Fibroblast of lung (primary cell): ENCODE measurements around the gene CCNY. TPM values are rescaled to one million over a fixed set of nuclear protein-coding genes. Genes with fewer than 3 reads are reported as not detected.
"Not testable (repeated sequence)": the region's sequence is repeated elsewhere in the genome, so short reads cannot be mapped to it uniquely, and the experiment has no call there.

Source experiments
- DNase-seq, 2 donors: peaks; one replicate each; pipeline versions ENCODE4 v3.0.0 to v3.0.0-alpha.2; 2010; ENCODE audit warnings: low read depth in 2 of 2
- H2AFZ ChIP-seq: 2 replicates; pipeline ENCODE4 v1.5.1; 2012; ENCODE audit warnings: low read length, control low read depth, inconsistent platforms
- H3K27ac ChIP-seq: 2 replicates; pipeline ENCODE4 v1.5.1; 2011; ENCODE audit warnings: low read length, control low read depth; ENCODE audit not compliant: insufficient read depth
- H3K27me3 ChIP-seq: 2 replicates; pipeline ENCODE4 v1.5.1; 2011; ENCODE audit warnings: mild to moderate bottlenecking, low read length; ENCODE audit not compliant: control insufficient read depth, insufficient read depth
- H3K36me3 ChIP-seq: 2 replicates; pipeline ENCODE4 v1.5.1; 2011; ENCODE audit warnings: low read length; ENCODE audit not compliant: control insufficient read depth, insufficient read depth
- H3K4me1 ChIP-seq: 2 replicates; pipeline ENCODE4 v1.5.1; 2011; ENCODE audit warnings: low read length; ENCODE audit not compliant: control insufficient read depth, insufficient read depth; ENCODE audit errors: extremely low read depth
- H3K4me2 ChIP-seq: 2 replicates; pipeline ENCODE4 v1.5.1; 2011; ENCODE audit warnings: low read length, control low read depth; ENCODE audit not compliant: insufficient read depth; ENCODE audit errors: extremely low read depth
- H3K4me3 ChIP-seq, 4 experiments: fragments of 200-600 bp in 1 of 4; sonication (generic) in 1 of 4; replicated peaks in 1 of 4; 2 replicates each; pipeline ENCODE4 v1.5.1; 2011 to 2016; ENCODE audit warnings: low read length in 4 of 4, low read depth in 3 of 4, mild to moderate bottlenecking in 3 of 4, control low read depth in 2 of 4, inconsistent platforms in 1 of 4, mixed read lengths in 1 of 4; ENCODE audit not compliant: insufficient read depth in 1 of 4; ENCODE audit errors: control extremely low read depth in 1 of 4
- H3K79me2 ChIP-seq: 2 replicates; pipeline ENCODE4 v1.5.1; 2012; ENCODE audit warnings: mild to moderate bottlenecking, low read length, inconsistent platforms; ENCODE audit not compliant: control insufficient read depth, insufficient read depth
- H3K9ac ChIP-seq: 2 replicates; pipeline ENCODE4 v1.5.1; 2011; ENCODE audit warnings: mild to moderate bottlenecking, low read length, control low read depth; ENCODE audit not compliant: insufficient read depth
- H3K9me3 ChIP-seq: 2 replicates; pipeline ENCODE4 v1.5.1; 2012; ENCODE audit warnings: low read depth, low read length; ENCODE audit not compliant: control insufficient read depth, insufficient read depth
- H4K20me1 ChIP-seq: 2 replicates; pipeline ENCODE4 v1.5.1; 2011; ENCODE audit warnings: low read length; ENCODE audit not compliant: control insufficient read depth, insufficient read depth; ENCODE audit errors: extremely low read depth
- EZH2 ChIP-seq: IDR thresholded peaks from 2 replicates; pipeline ENCODE4 v1.5.1; 2012; ENCODE audit warnings: low read length, control low read depth, mild to moderate bottlenecking; ENCODE audit errors: missing control alignments
- polyA plus RNA-seq, 2 donors: library from polyadenylated mRNA; depleted of rRNA in 1 of 2; stranded (reverse) in 1 of 2; unstranded in 1 of 2; fragments of >200 nt; gene quantifications; 2 replicates each; pipeline ENCODE4 v1.2.1, GENCODE V29; 2011 to 2012; ENCODE audit warnings: missing spikeins in 1 of 2
- total RNA-seq: library from RNA; depleted of rRNA; stranded (reverse); fragments of >200 nt; gene quantifications from 2 replicates; pipeline ENCODE4 v1.2.1, GENCODE V29; 2014
- TF ChIP-seq, protein P1 (sequence below), 2 donors: IDR thresholded peaks in 1 of 2; conservative IDR thresholded peaks in 1 of 2; 1 replicate in 1 of 2; 2 replicates in 1 of 2; pipeline ENCODE4 v1.5.1; 2011 to 2012; ENCODE audit warnings: low read length in 2 of 2, control low read depth in 1 of 2, inconsistent platforms in 1 of 2, low read depth in 1 of 2, mild to moderate bottlenecking in 1 of 2

CCNY gene
- total and polyA plus RNA-seq, 2 donors (not counting 1 experiment from before 2014, with no cell fraction given) = 34.7 to 66.4 TPM

DNA sequence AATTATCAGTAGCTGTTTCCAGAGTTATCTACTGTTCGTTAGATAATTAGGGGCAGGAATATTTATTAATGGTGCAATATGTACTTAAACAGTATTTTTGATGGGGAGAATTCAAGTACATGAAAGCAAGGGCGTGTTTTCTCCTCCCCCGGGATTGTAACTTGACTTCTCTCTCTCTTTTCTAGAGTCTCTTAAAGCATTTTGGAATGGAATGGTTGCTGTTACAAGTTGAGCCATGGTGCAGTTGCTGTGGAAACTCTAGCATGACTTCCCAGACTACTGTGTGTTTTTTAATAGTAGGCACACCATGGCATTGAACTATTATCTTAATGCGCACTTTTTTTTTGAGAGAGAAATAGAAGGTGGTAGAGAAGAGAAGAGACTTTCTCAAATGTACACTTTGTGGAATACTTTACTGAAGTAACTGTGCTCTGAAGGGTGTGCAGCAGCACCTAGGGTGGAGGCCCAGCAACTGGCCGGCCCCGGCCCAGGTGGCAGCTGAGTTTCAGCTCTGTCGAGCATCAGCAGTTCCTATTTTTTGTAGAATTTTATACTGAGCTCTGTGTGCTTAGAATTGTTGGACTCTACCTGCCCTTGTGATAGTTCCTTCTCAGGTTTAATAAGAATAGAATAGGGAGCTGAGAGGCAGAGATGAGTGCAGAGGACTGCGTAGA lies 64.4 kb downstream of the CCNY start:
- no peak overlapping the region for H3K4me2 ChIP-seq
- H3K9me3 ChIP-seq = no peaks in the 10 kb centered on the region
- H4K20me1 ChIP-seq = peaks cover 2% of the 10 kb centered on the region
- H3K9ac ChIP-seq = no peak overlapping the region
- no peaks in the 10 kb centered on the region for H3K27me3 ChIP-seq
- H3K36me3 ChIP-seq = no peaks in the 10 kb centered on the region
- no peak for DNase-seq
- H3K27ac ChIP-seq = no peak overlapping the region
- H3K4me3 ChIP-seq = no peak overlapping the region
- no peak for TF ChIP-seq EZH2
- TF ChIP-seq, protein P1, sequence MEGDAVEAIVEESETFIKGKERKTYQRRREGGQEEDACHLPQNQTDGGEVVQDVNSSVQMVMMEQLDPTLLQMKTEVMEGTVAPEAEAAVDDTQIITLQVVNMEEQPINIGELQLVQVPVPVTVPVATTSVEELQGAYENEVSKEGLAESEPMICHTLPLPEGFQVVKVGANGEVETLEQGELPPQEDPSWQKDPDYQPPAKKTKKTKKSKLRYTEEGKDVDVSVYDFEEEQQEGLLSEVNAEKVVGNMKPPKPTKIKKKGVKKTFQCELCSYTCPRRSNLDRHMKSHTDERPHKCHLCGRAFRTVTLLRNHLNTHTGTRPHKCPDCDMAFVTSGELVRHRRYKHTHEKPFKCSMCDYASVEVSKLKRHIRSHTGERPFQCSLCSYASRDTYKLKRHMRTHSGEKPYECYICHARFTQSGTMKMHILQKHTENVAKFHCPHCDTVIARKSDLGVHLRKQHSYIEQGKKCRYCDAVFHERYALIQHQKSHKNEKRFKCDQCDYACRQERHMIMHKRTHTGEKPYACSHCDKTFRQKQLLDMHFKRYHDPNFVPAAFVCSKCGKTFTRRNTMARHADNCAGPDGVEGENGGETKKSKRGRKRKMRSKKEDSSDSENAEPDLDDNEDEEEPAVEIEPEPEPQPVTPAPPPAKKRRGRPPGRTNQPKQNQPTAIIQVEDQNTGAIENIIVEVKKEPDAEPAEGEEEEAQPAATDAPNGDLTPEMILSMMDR (conservative IDR thresholded peaks at IDR 0.05 in 1 of 2, IDR thresholded peaks at IDR 0.05 in 1 of 2; ENCODE audit: low read depth in 1 of 2, low read length in 2 of 2) = no peak
- no peak overlapping the region for H2AFZ ChIP-seq
- H3K4me1 ChIP-seq = peaks cover 5% of the 10 kb centered on the region
- peaks cover 52% of the 10 kb centered on the region for H3K79me2 ChIP-seq

GRCh38 chr10:35403491-35403890 lies 67.2 kb downstream of the CCNY start:
- H3K4me2 ChIP-seq, H3K27ac ChIP-seq, DNase-seq, H3K27me3 ChIP-seq, H3K36me3 ChIP-seq, H3K9ac ChIP-seq, H3K4me1 ChIP-seq, H4K20me1 ChIP-seq, H2AFZ ChIP-seq, H3K4me3 ChIP-seq, H3K9me3 ChIP-seq: not testable (repeated sequence)
- peaks cover 29% of the 10 kb centered on the region for H3K79me2 ChIP-seq

- not testable (repeated sequence) for H3K9me3 ChIP-seq, H3K4me2 ChIP-seq, H3K9ac ChIP-seq, H3K4me3 ChIP-seq, H4K20me1 ChIP-seq, H3K4me1 ChIP-seq, H2AFZ ChIP-seq, H3K27me3 ChIP-seq, H3K27ac ChIP-seq, H3K36me3 ChIP-seq
- DNase-seq = peak; percentile 40 to 70
- peaks cover 27% of the 10 kb centered on the region for H3K79me2 ChIP-seq
These were observed 67.8 kb downstream of the CCNY start for GRCh38 chr10:35404077-35404476.

- not testable (repeated sequence) for H3K9me3 ChIP-seq, H4K20me1 ChIP-seq, H3K4me1 ChIP-seq, H3K36me3 ChIP-seq, H3K9ac ChIP-seq, H3K4me3 ChIP-seq, H2AFZ ChIP-seq, H3K4me2 ChIP-seq, H3K27me3 ChIP-seq, DNase-seq, H3K27ac ChIP-seq
- H3K79me2 ChIP-seq = peaks cover 20% of the 10 kb centered on the region
These were observed 69.8 kb downstream of the CCNY start for GRCh38 chr10:35406003-35406630.

GRCh38 chr10:35407696-35408095 lies 71.4 kb downstream of the CCNY start:
- not testable (repeated sequence) for H3K9ac ChIP-seq, H4K20me1 ChIP-seq, H3K27me3 ChIP-seq, H3K9me3 ChIP-seq, DNase-seq, H2AFZ ChIP-seq, H3K4me2 ChIP-seq, H3K27ac ChIP-seq, H3K4me3 ChIP-seq, H3K36me3 ChIP-seq
- Histone ChIP-seq H3K4me1 (peaks cover 11% of the 10 kb centered on the region), H3K79me2 (peaks cover 22% of the 10 kb centered on the region)
